GM23248 (cell line): ENCODE measurements around the gene DHX32.

Experiments
- EZH2 ChIP-seq: fragments of 200-600 bp; sonication (generic); IDR thresholded peaks from 2 replicates; pipeline ENCODE4 v1.6.1; 2018; ENCODE audit warnings: antibody characterized with exemption, mild to moderate bottlenecking; ENCODE audit not compliant: insufficient read depth, poor library complexity, severe bottlenecking
- EZH2phosphoT487 ChIP-seq: fragments of 200-600 bp; sonication (generic); IDR thresholded peaks from 2 replicates; pipeline ENCODE4 v1.6.1; 2018; ENCODE audit warnings: antibody characterized with exemption, moderate library complexity, mild to moderate bottlenecking, low read depth; ENCODE audit not compliant: insufficient read depth

GRCh38 chr10:125857185-125857760 is 23.8 kb downstream of the DHX32 start:
- TF ChIP-seq EZH2 (no peak), EZH2phosphoT487 (no peak)
